Osteocyte (in vitro differentiated cells): ENCODE data around the gene RAB40A. TPM values are rescaled to one million over a fixed set of nuclear protein-coding genes. Genes with fewer than 3 reads are reported as not detected.

ENCODE experiments used
- DNase-seq: peaks from one replicate; pipeline ENCODE4 v3.0.0; 2021; ENCODE audit warnings: mixed read lengths; ENCODE audit not compliant: unreplicated experiment; ENCODE audit errors: extremely low spot score
- H3K27ac Mint-ChIP-seq: one replicate; pipeline ENCODE4 v1.8.0; 2021; ENCODE audit warnings: mild to moderate bottlenecking, mixed read lengths; ENCODE audit not compliant: unreplicated experiment
- H3K27me3 Mint-ChIP-seq: one replicate; pipeline ENCODE4 v1.8.0; 2021; ENCODE audit warnings: mixed read lengths; ENCODE audit not compliant: unreplicated experiment
- H3K36me3 Mint-ChIP-seq: one replicate; pipeline ENCODE4 v1.8.0; 2021; ENCODE audit warnings: mixed read lengths; ENCODE audit not compliant: unreplicated experiment
- H3K4me1 Mint-ChIP-seq: one replicate; pipeline ENCODE4 v1.8.0; 2021; ENCODE audit warnings: mixed read lengths; ENCODE audit not compliant: unreplicated experiment
- H3K4me3 Mint-ChIP-seq: one replicate; pipeline ENCODE4 v1.8.0; 2021; ENCODE audit warnings: mild to moderate bottlenecking, moderate library complexity, mixed read lengths; ENCODE audit not compliant: unreplicated experiment
- H3K9me3 Mint-ChIP-seq: one replicate; pipeline ENCODE4 v1.8.0; 2021; ENCODE audit warnings: mixed read lengths; ENCODE audit not compliant: unreplicated experiment
- CTCF ChIP-seq: fragments of 200-600 bp; sonication (generic); IDR thresholded peaks from 2 replicates; pipeline ENCODE4 v1.5.0; 2021; ENCODE audit warnings: antibody characterized with exemption, mild to moderate bottlenecking, moderate library complexity
- total RNA-seq: library from RNA; stranded (reverse); gene quantifications from 2 replicates; pipeline ENCODE4 v1.2.1, GENCODE V29; 2021

Gene RAB40A
- total RNA-seq, 1 donor from 2014 or later, result 0.24 TPM

- Mint-ChIP-seq H3K27me3 (no peaks in the 10 kb centered on the region), H3K27ac (peak overlapping the region; percentile 63), H3K36me3 (no peaks in the 10 kb centered on the region), H3K9me3 (no peaks in the 10 kb centered on the region), H3K4me1 (peaks cover 38% of the 10 kb centered on the region), H3K4me3 (no peak overlapping the region)
- no peak for TF ChIP-seq CTCF
- DNase-seq, result no peak
Observed at GRCh38 chrX:103536071-103536470, 16.8 kb upstream of the RAB40A start.

GRCh38 chrX:103535206-103535605 lies 15.9 kb upstream of the RAB40A start:
- TF ChIP-seq CTCF, result no peak
- Mint-ChIP-seq H3K27ac (no peak overlapping the region), H3K36me3 (no peaks in the 10 kb centered on the region), H3K4me1 (peaks cover 46% of the 10 kb centered on the region), H3K27me3 (no peaks in the 10 kb centered on the region), H3K4me3 (no peak overlapping the region), H3K9me3 (no peaks in the 10 kb centered on the region)
- DNase-seq, result no peak

- Mint-ChIP-seq H3K36me3 (no peaks in the 10 kb centered on the region), H3K27me3 (no peaks in the 10 kb centered on the region), H3K4me3 (peak overlapping the region; percentile 79), H3K9me3 (no peaks in the 10 kb centered on the region), H3K27ac (peak overlapping the region; percentile 40), H3K4me1 (peaks cover 43% of the 10 kb centered on the region)
- peak; percentile 88 for DNase-seq
- TF ChIP-seq CTCF, result peak; percentile 80
Observed at GRCh38 chrX:103533511-103534216, 14.4 kb upstream of the RAB40A start.

GRCh38 chrX:103531002-103531401 lies 11.7 kb upstream of the RAB40A start:
- H3K27ac Mint-ChIP-seq, result peak overlapping the region; percentile 86
- peak overlapping the region; percentile 17 for H3K4me3 Mint-ChIP-seq
- H3K9me3 Mint-ChIP-seq, result no peaks in the 10 kb centered on the region
- DNase-seq, result no peak
- TF ChIP-seq CTCF, result no peak
- H3K4me1 Mint-ChIP-seq, result peaks cover 36% of the 10 kb centered on the region
- no peaks in the 10 kb centered on the region for H3K36me3 Mint-ChIP-seq
- H3K27me3 Mint-ChIP-seq, result no peaks in the 10 kb centered on the region

- no peak for DNase-seq
- TF ChIP-seq CTCF, result no peak
- no peaks in the 10 kb centered on the region for H3K9me3 Mint-ChIP-seq
- peak overlapping the region; percentile 86 for H3K27ac Mint-ChIP-seq
- no peaks in the 10 kb centered on the region for H3K36me3 Mint-ChIP-seq
- no peaks in the 10 kb centered on the region for H3K27me3 Mint-ChIP-seq
- peaks cover 33% of the 10 kb centered on the region for H3K4me1 Mint-ChIP-seq
- H3K4me3 Mint-ChIP-seq, result no peak overlapping the region
Observed at GRCh38 chrX:103530545-103530944, 11.3 kb upstream of the RAB40A start.
